Activated naive CD4-positive, alpha-beta T cell treated with anti-CD3 and anti-CD28 coated beads, Interleukin-2, amount 10 ng/mL, durations not matched to agents 7 days and 5 days (primary cell): ENCODE data around the gene ATP2A1.
"Not testable (repeated sequence)": the region's sequence is repeated elsewhere in the genome, so short reads cannot be mapped to it uniquely, and the experiment has no call there.

ENCODE experiments used
- CTCF ChIA-PET: fragments of 350-600 bp; sonication (Branson Sonifier 250); formaldehyde crosslinking; loops from one replicate; lab custom pipeline; 2021; ENCODE audit warnings: antibody characterized with exemption; lab: Charles Lee
- DNase-seq: peaks from one replicate; pipeline ENCODE4 v3.0.0-alpha.2; 2020
- H3K27ac Mint-ChIP-seq: one replicate; pipeline ENCODE4 v1.8.0; 2021; ENCODE audit warnings: mild to moderate bottlenecking, moderate library complexity, mixed read lengths
- H3K27me3 Mint-ChIP-seq: one replicate; pipeline ENCODE4 v1.8.0; 2021; ENCODE audit warnings: mild to moderate bottlenecking, mixed read lengths
- H3K36me3 Mint-ChIP-seq: one replicate; pipeline ENCODE4 v1.8.0; 2021; ENCODE audit warnings: mixed read lengths
- H3K4me1 Mint-ChIP-seq: one replicate; pipeline ENCODE4 v1.8.0; 2021; ENCODE audit warnings: mixed read lengths
- H3K4me3 Mint-ChIP-seq: one replicate; pipeline ENCODE4 v1.8.0; 2021; ENCODE audit warnings: mild to moderate bottlenecking, moderate library complexity, mixed read lengths
- H3K9me3 Mint-ChIP-seq: one replicate; pipeline ENCODE4 v1.8.0; 2021; ENCODE audit warnings: mixed read lengths

Gene ATP2A1

GRCh38 chr16:28867646-28868045 is 10.6 kb upstream of the ATP2A1 start:
- H3K27ac Mint-ChIP-seq, CTCF ChIA-PET, H3K9me3 Mint-ChIP-seq, DNase-seq, H3K27me3 Mint-ChIP-seq, H3K4me3 Mint-ChIP-seq: not testable (repeated sequence)
- peaks cover 24% of the 10 kb centered on the region for H3K36me3 Mint-ChIP-seq
- peaks cover 33% of the 10 kb centered on the region for H3K4me1 Mint-ChIP-seq

- Mint-ChIP-seq H3K27me3 (no peaks in the 10 kb centered on the region), H3K27ac (no peak overlapping the region), H3K4me3 (no peak overlapping the region), H3K4me1 (peaks cover 18% of the 10 kb centered on the region), H3K36me3 (peaks cover 32% of the 10 kb centered on the region), H3K9me3 (no peaks in the 10 kb centered on the region)
- CTCF ChIA-PET = no interaction called here
- DNase-seq = no peak
These were observed 9.1 kb upstream of the ATP2A1 start for GRCh38 chr16:28869201-28869600.

- H3K9me3 Mint-ChIP-seq = no peaks in the 10 kb centered on the region
- CTCF ChIA-PET = interaction anchor here (0.7 to 6.5 kb wide), 4 partner anchors 10 to 73 kb away, joined by 3 to 66 read pairs (median 3); partner anchors contain the start of gene SH2B1
- H3K36me3 Mint-ChIP-seq = peaks cover 26% of the 10 kb centered on the region
- DNase-seq = no peak
- peaks cover 7% of the 10 kb centered on the region for H3K4me1 Mint-ChIP-seq
- no peak overlapping the region for H3K4me3 Mint-ChIP-seq
- no peak overlapping the region for H3K27ac Mint-ChIP-seq
- no peaks in the 10 kb centered on the region for H3K27me3 Mint-ChIP-seq
These were observed 5.3 kb upstream of the ATP2A1 start for GRCh38 chr16:28872952-28873351.

GRCh38 chr16:28873543-28874201 is 4.6 kb upstream of the ATP2A1 start:
- CTCF ChIA-PET = interaction anchor here (0.7 to 6.5 kb wide), 8 partner anchors 10 to 73 kb away, joined by 3 to 66 read pairs (median 4); partner anchors contain the start of genes CD19 and SH2B1
- H3K4me3 Mint-ChIP-seq = no peak overlapping the region
- H3K4me1 Mint-ChIP-seq = peaks cover 11% of the 10 kb centered on the region
- no peaks in the 10 kb centered on the region for H3K27me3 Mint-ChIP-seq
- H3K9me3 Mint-ChIP-seq = no peaks in the 10 kb centered on the region
- peaks cover 25% of the 10 kb centered on the region for H3K36me3 Mint-ChIP-seq
- DNase-seq = peak; percentile 70
- no peak overlapping the region for H3K27ac Mint-ChIP-seq

GRCh38 chr16:28874406-28874805 is 3.9 kb upstream of the ATP2A1 start:
- Mint-ChIP-seq H3K4me3 (no peak overlapping the region), H3K27me3 (no peaks in the 10 kb centered on the region), H3K4me1 (peaks cover 19% of the 10 kb centered on the region), H3K9me3 (no peaks in the 10 kb centered on the region), H3K36me3 (peaks cover 21% of the 10 kb centered on the region), H3K27ac (no peak overlapping the region)
- CTCF ChIA-PET = interaction anchor here (1.0 to 6.5 kb wide), 5 partner anchors 15 to 72 kb away, joined by 4 to 66 read pairs (median 4); partner anchors contain the start of gene CD19
- no peak for DNase-seq

- DNase-seq = no peak
- Mint-ChIP-seq H3K27me3 (no peaks in the 10 kb centered on the region), H3K9me3 (no peaks in the 10 kb centered on the region), H3K4me3 (no peak overlapping the region), H3K27ac (no peak overlapping the region), H3K36me3 (peaks cover 13% of the 10 kb centered on the region), H3K4me1 (peaks cover 24% of the 10 kb centered on the region)
- CTCF ChIA-PET = interaction anchor here (1.7 to 6.5 kb wide), 2 partner anchors 16 to 71 kb away, joined by 4 to 66 read pairs; no protein-coding TSS in a partner anchor
These were observed 2.9 kb upstream of the ATP2A1 start for GRCh38 chr16:28875134-28876018.

- Mint-ChIP-seq H3K9me3 (no peaks in the 10 kb centered on the region), H3K4me3 (no peak overlapping the region), H3K36me3 (peaks cover 11% of the 10 kb centered on the region), H3K27ac (no peak overlapping the region), H3K27me3 (peaks cover 5% of the 10 kb centered on the region), H3K4me1 (peaks cover 32% of the 10 kb centered on the region)
- no peak for DNase-seq
- CTCF ChIA-PET = interaction anchor here (6.5 kb wide), 1 partner anchor 70 kb away, joined by 66 read pairs; no protein-coding TSS in a partner anchor
These were observed 2.1 kb upstream of the ATP2A1 start for GRCh38 chr16:28876019-28876659.

- Mint-ChIP-seq H3K4me1 (peaks cover 34% of the 10 kb centered on the region), H3K36me3 (peaks cover 10% of the 10 kb centered on the region), H3K27me3 (peaks cover 6% of the 10 kb centered on the region), H3K9me3 (no peaks in the 10 kb centered on the region), H3K27ac (no peak overlapping the region), H3K4me3 (no peak overlapping the region)
- DNase-seq = no peak
- CTCF ChIA-PET = interaction anchor here (6.5 kb wide), 1 partner anchor 69 kb away, joined by 66 read pairs; no protein-coding TSS in a partner anchor
These were observed 1.2 kb upstream of the ATP2A1 start for GRCh38 chr16:28876973-28877654.

- H3K4me3 Mint-ChIP-seq = no peak overlapping the region
- H3K36me3 Mint-ChIP-seq = peaks cover 9% of the 10 kb centered on the region
- H3K27me3 Mint-ChIP-seq = peaks cover 10% of the 10 kb centered on the region
- H3K9me3 Mint-ChIP-seq = no peaks in the 10 kb centered on the region
- H3K27ac Mint-ChIP-seq = no peak overlapping the region
- H3K4me1 Mint-ChIP-seq = peaks cover 34% of the 10 kb centered on the region
- no peak for DNase-seq
- CTCF ChIA-PET = no interaction called here
These were observed 660 bp upstream of the ATP2A1 start for GRCh38 chr16:28877655-28878000.

GRCh38 chr16:28879261-28879840 is 1.1 kb downstream of the ATP2A1 start:
- Mint-ChIP-seq H3K36me3 (no peaks in the 10 kb centered on the region), H3K27ac (peak overlapping the region; percentile 45), H3K27me3 (peaks cover 10% of the 10 kb centered on the region), H3K4me3 (peak overlapping the region; percentile 88), H3K4me1 (peaks cover 34% of the 10 kb centered on the region), H3K9me3 (no peaks in the 10 kb centered on the region)
- CTCF ChIA-PET = interaction anchor here (0.9 to 1.9 kb wide), 3 partner anchors 33 to 66 kb away, joined by 3 to 7 read pairs (median 6); no protein-coding TSS in a partner anchor
- no peak for DNase-seq

GRCh38 chr16:28879841-28880588 is 1.7 kb downstream of the ATP2A1 start:
- H3K4me3 Mint-ChIP-seq = peak overlapping the region; percentile 88
- H3K4me1 Mint-ChIP-seq = peaks cover 34% of the 10 kb centered on the region
- CTCF ChIA-PET = interaction anchor here (0.9 to 1.9 kb wide), 3 partner anchors 33 to 65 kb away, joined by 3 to 7 read pairs (median 6); no protein-coding TSS in a partner anchor
- H3K27me3 Mint-ChIP-seq = peaks cover 10% of the 10 kb centered on the region
- DNase-seq = peak; percentile 95
- no peaks in the 10 kb centered on the region for H3K36me3 Mint-ChIP-seq
- no peaks in the 10 kb centered on the region for H3K9me3 Mint-ChIP-seq
- peak overlapping the region; percentile 24 for H3K27ac Mint-ChIP-seq

- CTCF ChIA-PET = interaction anchor here (1.9 kb wide), 1 partner anchor 65 kb away, joined by 7 read pairs; no protein-coding TSS in a partner anchor
- no peak overlapping the region for H3K27ac Mint-ChIP-seq
- peaks cover 34% of the 10 kb centered on the region for H3K4me1 Mint-ChIP-seq
- no peaks in the 10 kb centered on the region for H3K9me3 Mint-ChIP-seq
- no peaks in the 10 kb centered on the region for H3K36me3 Mint-ChIP-seq
- H3K27me3 Mint-ChIP-seq = peaks cover 10% of the 10 kb centered on the region
- peak overlapping the region; percentile 88 for H3K4me3 Mint-ChIP-seq
- DNase-seq = no peak
These were observed 2.3 kb downstream of the ATP2A1 start for GRCh38 chr16:28880589-28880915.
